ENCODE measurements around the gene ETV4. TPM values are rescaled to one million over a fixed set of nuclear protein-coding genes. Genes with fewer than 3 reads are reported as not detected.

The ETV4 gene
- total RNA-seq (2014; rRNA removed; shearing (Covaris generic)), result 139 and 158 TPM in 2 replicates

GRCh38 chr17:43546319-43547188 is at the start of gene ETV4:
TSS of gene ETV4 (minus strand) at chr17:43546340. CDS start at chr17:43545617, 723 bp downstream.

GRCh38 chr17:43483674-43484551 is 62.2 kb downstream of the ETV4 start, which contains the start of gene DHX8:
TSS of gene DHX8 (plus strand) at chr17:43483975. CDS start at chr17:43484038, 63 bp downstream.

Other genes with a start within 250 kb of the ETV4 start
- 16.9 and 22.3 TPM in 2 replicates for gene ARL4D, start 147.3 kb downstream of the ETV4 start, total RNA-seq (2014; rRNA removed; shearing (Covaris generic))
- 62.0 and 67.4 TPM in 2 replicates for gene DHX8, start 62.4 kb downstream of the ETV4 start, total RNA-seq (2014; rRNA removed; shearing (Covaris generic))
- not detected in 2 replicates for gene MEOX1, start 115.6 kb upstream of the ETV4 start, total RNA-seq (2014; rRNA removed; shearing (Covaris generic))
- not detected in 2 replicates for gene SOST, start 212.5 kb upstream of the ETV4 start, total RNA-seq (2014; rRNA removed; shearing (Covaris generic))
- 19.1 and 20.7 TPM in 2 replicates for gene DUSP3, start 232.6 kb upstream of the ETV4 start, total RNA-seq (2014; rRNA removed; shearing (Covaris generic))
- gene CFAP97D1, start 234.1 kb upstream of the ETV4 start, total RNA-seq (2014; rRNA removed; shearing (Covaris generic)), result not detected in 2 replicates